Activated effector memory CD4-positive, alpha-beta T cell treated with Interleukin-2 at 50 U/mL for 16 hours (primary cell): ENCODE results near the gene RANBP2.
"Not testable (repeated sequence)": the region's sequence is repeated elsewhere in the genome, so short reads cannot be mapped to it uniquely, and the experiment has no call there.

Experiments
- DNase-seq: peaks from one replicate; pipeline ENCODE4 v3.0.0-alpha.2; 2020

The RANBP2 gene

GRCh38 chr2:108719149-108720044, at the start of gene RANBP2:
RANBP2 (plus strand) TSS chr2:108719482; CDS start chr2:108719607, 125 bp downstream.
- peak; percentile 88 for DNase-seq

GRCh38 chr2:108670282-108670681, 49.0 kb upstream of the RANBP2 start:
- DNase-seq: not testable (repeated sequence)

- not testable (repeated sequence) for DNase-seq
Measured at GRCh38 chr2:108672200-108672805, 47.0 kb upstream of the RANBP2 start.

- not testable (repeated sequence) for DNase-seq
Measured at GRCh38 chr2:108676522-108676921, 42.8 kb upstream of the RANBP2 start.

GRCh38 chr2:108677239-108677744, 42.0 kb upstream of the RANBP2 start:
- DNase-seq: not testable (repeated sequence)

GRCh38 chr2:108678198-108678651, 41.1 kb upstream of the RANBP2 start:
- DNase-seq: not testable (repeated sequence)

- not testable (repeated sequence) for DNase-seq
Measured at GRCh38 chr2:108680805-108681204, 38.5 kb upstream of the RANBP2 start.

- DNase-seq: not testable (repeated sequence)
Measured at GRCh38 chr2:108688818-108689756, 30.2 kb upstream of the RANBP2 start.

GRCh38 chr2:108690001-108690400, 29.3 kb upstream of the RANBP2 start:
- DNase-seq: not testable (repeated sequence)

GRCh38 chr2:108691447-108691846, 27.8 kb upstream of the RANBP2 start:
- no peak for DNase-seq

GRCh38 chr2:108701208-108701607, 18.1 kb upstream of the RANBP2 start:
- no peak for DNase-seq

GRCh38 chr2:108701806-108702205, 17.5 kb upstream of the RANBP2 start:
- DNase-seq: no peak

GRCh38 chr2:108704871-108705270, 14.4 kb upstream of the RANBP2 start:
- DNase-seq: no peak

GRCh38 chr2:108707300-108707699, 12.0 kb upstream of the RANBP2 start:
- no peak for DNase-seq

GRCh38 chr2:108716971-108717370, 2.3 kb upstream of the RANBP2 start:
- DNase-seq: not testable (repeated sequence)

- not testable (repeated sequence) for DNase-seq
Measured at GRCh38 chr2:108726048-108726447, 6.8 kb downstream of the RANBP2 start.

- DNase-seq: not testable (repeated sequence)
Measured at GRCh38 chr2:108734656-108735055, 15.4 kb downstream of the RANBP2 start.

- DNase-seq: not testable (repeated sequence)
Measured at GRCh38 chr2:108757973-108758372, 38.7 kb downstream of the RANBP2 start.

GRCh38 chr2:108762618-108763017, 43.3 kb downstream of the RANBP2 start:
- DNase-seq: not testable (repeated sequence)

- DNase-seq: not testable (repeated sequence)
Measured at GRCh38 chr2:108766671-108767070, 47.4 kb downstream of the RANBP2 start.

GRCh38 chr2:108767859-108768258, 48.6 kb downstream of the RANBP2 start:
- not testable (repeated sequence) for DNase-seq

GRCh38 chr2:108776475-108776874, 57.2 kb downstream of the RANBP2 start:
- DNase-seq: no peak
